ENCODE results near the gene LGSN. TPM values are rescaled to one million over a fixed set of nuclear protein-coding genes. Genes with fewer than 3 reads are reported as not detected.

The LGSN gene
- total RNA-seq, 1 donor from 2014 or later = not detected

DNA sequence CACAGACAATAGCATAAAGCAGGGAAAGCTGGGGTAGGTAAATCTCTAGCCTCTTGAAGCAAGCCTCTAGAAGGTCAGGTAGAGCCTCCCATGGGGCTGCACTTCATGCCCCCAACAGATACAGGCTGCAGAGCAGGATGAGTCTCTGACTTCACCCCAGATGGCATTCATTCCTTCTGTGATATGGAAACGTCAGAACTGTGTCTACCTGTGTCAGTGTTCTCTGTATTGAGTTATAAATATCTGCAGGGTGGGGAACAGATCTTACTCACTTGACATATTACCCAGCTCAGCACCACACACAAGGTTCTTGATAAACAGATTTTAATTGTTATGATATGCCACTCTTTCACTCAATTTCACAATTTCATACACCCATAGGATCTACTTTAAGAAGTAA, 2.1 kb downstream of the LGSN start:
- no peaks in the 10 kb centered on the region for H3K36me3 Mint-ChIP-seq
- peaks cover 5% of the 10 kb centered on the region for H3K4me1 Mint-ChIP-seq
- no peak overlapping the region for H3K27ac Mint-ChIP-seq
- H3K27me3 Mint-ChIP-seq (ENCODE audit: low read depth) = peaks cover 2% of the 10 kb centered on the region
- TF ChIP-seq CTCF (IDR thresholded peaks at IDR 0.05; ENCODE audit: unreplicated experiment) = no peak
- DNase-seq (ENCODE audit: low spot score in 2 of 2, unreplicated experiment in 2 of 2) = no peak
- H3K9me3 Mint-ChIP-seq = peaks cover 2% of the 10 kb centered on the region
- no peak overlapping the region for H3K4me3 Mint-ChIP-seq

DNA sequence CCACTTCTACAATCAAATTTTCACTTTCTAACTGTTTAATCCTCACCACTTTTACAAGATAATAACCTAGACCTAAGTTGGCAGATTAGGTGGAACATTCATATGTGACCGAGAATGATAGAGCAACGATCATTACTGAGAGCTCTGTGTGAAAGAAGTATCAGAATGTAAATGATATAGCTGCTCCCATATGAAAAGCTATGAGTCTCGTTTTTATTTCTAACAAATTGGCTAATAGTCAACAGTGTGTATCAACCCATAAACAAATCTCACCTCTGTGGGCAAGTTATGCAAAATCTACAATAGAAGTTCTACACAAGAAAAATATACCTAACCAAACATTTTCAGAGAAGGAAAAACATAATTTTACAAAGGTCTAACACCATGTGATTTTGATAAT, 3.7 kb downstream of the LGSN start:
- no peaks in the 10 kb centered on the region for H3K36me3 Mint-ChIP-seq
- peaks cover 2% of the 10 kb centered on the region for H3K27me3 Mint-ChIP-seq (ENCODE audit: low read depth)
- peaks cover 6% of the 10 kb centered on the region for H3K9me3 Mint-ChIP-seq
- no peak overlapping the region for H3K27ac Mint-ChIP-seq
- H3K4me1 Mint-ChIP-seq = peaks cover 5% of the 10 kb centered on the region
- no peak for DNase-seq (ENCODE audit: low spot score in 2 of 2, unreplicated experiment in 2 of 2)
- no peak overlapping the region for H3K4me3 Mint-ChIP-seq
- TF ChIP-seq CTCF (IDR thresholded peaks at IDR 0.05; ENCODE audit: unreplicated experiment) = no peak

DNA sequence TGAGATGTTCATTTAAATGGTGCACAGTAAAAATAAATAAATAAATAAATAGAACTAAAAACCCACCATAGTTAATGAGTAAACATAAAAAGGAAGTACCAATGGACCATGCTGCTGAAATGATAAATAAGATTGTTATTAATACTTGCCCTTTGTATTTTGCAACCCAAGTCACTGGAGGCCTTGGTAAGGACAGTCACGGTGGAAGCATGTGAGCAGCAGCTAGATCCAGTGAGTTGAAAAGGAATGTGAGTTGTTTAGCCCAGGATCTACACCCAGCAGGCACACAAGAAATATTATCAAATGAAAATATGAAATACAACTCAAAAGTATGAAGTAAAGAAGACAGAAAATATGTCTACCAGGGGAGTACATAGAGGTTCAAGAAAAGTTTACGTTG, 6.7 kb downstream of the LGSN start:
- DNase-seq (ENCODE audit: low spot score in 2 of 2, unreplicated experiment in 2 of 2) = no peak
- TF ChIP-seq CTCF (IDR thresholded peaks at IDR 0.05; ENCODE audit: unreplicated experiment) = no peak

GRCh38 chr6:63307581-63308246, 12.1 kb downstream of the LGSN start:
- no peak for DNase-seq (ENCODE audit: low spot score in 2 of 2, unreplicated experiment in 2 of 2)
- peaks cover 4% of the 10 kb centered on the region for H3K9me3 Mint-ChIP-seq
- TF ChIP-seq CTCF (IDR thresholded peaks at IDR 0.05; ENCODE audit: unreplicated experiment) = no peak
- H3K27me3 Mint-ChIP-seq (ENCODE audit: low read depth) = no peaks in the 10 kb centered on the region
- H3K4me1 Mint-ChIP-seq = peaks cover 8% of the 10 kb centered on the region
- H3K4me3 Mint-ChIP-seq = no peak overlapping the region
- H3K36me3 Mint-ChIP-seq = no peaks in the 10 kb centered on the region
- H3K27ac Mint-ChIP-seq = no peak overlapping the region

More for the DNA sequence above, 6.7 kb downstream of the LGSN start:
- Mint-ChIP-seq H3K4me3 (no peak overlapping the region), H3K27ac (no peak overlapping the region), H3K36me3 (no peaks in the 10 kb centered on the region), H3K4me1 (peaks cover 3% of the 10 kb centered on the region), H3K9me3 (peaks cover 6% of the 10 kb centered on the region), H3K27me3 (ENCODE audit: low read depth) (no peaks in the 10 kb centered on the region)

DNA sequence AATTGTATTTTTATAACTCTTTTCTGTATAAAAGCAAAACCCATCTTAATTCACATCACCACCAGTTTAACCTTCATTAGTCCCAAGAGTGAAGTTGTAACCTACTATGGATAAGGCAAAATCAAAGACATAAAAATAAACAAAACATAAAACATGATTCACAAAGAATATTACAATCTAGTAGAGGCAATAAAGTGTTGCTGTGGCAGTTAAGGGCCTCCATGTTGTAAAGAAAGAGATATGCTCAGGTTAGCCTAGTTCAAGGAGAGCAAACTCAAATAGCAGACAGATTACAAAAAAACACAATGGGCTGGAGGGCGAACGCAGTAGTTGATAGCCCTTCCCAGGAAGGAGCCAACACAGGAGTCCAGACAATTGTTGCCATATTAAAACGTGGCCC, 13.4 kb downstream of the LGSN start:
- Mint-ChIP-seq H3K4me1 (peaks cover 8% of the 10 kb centered on the region), H3K27me3 (ENCODE audit: low read depth) (no peaks in the 10 kb centered on the region), H3K36me3 (no peaks in the 10 kb centered on the region), H3K27ac (no peak overlapping the region), H3K9me3 (peaks cover 5% of the 10 kb centered on the region), H3K4me3 (no peak overlapping the region)
- no peak for DNase-seq (ENCODE audit: low spot score in 2 of 2, unreplicated experiment in 2 of 2)
- TF ChIP-seq CTCF (IDR thresholded peaks at IDR 0.05; ENCODE audit: unreplicated experiment) = no peak

DNA sequence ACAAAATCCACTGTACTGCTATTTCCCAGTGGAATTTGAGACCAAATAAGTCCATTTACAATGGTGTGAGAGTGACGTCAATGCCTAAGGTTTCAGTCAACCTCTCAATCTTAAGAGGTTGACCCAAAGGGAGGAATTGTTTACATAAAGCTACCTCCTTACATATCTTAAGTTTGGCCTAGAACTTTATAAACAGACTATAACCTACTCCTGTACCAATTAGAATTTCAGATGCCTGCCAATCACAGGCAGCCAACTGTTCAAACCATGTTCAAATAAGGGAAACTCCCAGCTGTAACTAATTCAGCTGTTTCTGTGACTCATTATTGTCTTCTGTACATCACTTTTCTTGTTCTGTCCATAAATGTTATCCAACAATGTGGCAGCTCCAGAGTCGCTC, 14.5 kb downstream of the LGSN start:
- Mint-ChIP-seq H3K36me3 (no peaks in the 10 kb centered on the region), H3K27me3 (ENCODE audit: low read depth) (no peaks in the 10 kb centered on the region), H3K4me1 (peaks cover 8% of the 10 kb centered on the region), H3K4me3 (no peak overlapping the region), H3K27ac (no peak overlapping the region), H3K9me3 (peaks cover 5% of the 10 kb centered on the region)
- DNase-seq (ENCODE audit: low spot score in 2 of 2, unreplicated experiment in 2 of 2) = no peak
- TF ChIP-seq CTCF (IDR thresholded peaks at IDR 0.05; ENCODE audit: unreplicated experiment) = no peak
